ENCODE measurements around the gene SLAMF1.

DNA sequence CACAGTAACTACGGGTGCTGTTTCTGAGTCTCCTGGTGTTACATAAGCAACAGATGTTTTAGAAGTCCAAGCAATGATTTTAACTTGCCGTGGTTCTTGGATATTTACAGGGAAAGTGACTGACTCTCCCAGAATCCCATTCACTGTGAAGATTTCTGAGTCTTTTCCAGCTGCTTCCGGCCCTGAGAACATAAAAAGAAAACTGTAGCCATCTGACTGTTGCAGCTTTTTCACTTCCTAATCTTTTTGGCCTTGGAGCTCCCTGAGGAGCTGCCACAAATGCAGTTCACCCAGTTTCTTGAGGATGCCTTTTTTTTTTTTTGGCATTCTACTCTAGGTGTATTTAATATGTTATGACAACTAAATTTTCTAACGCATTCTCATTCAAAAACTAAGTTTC, 81.3 kb downstream of the SLAMF1 start:
- TF ChIP-seq POLR2A (IDR thresholded peaks at IDR 0.05) = no peak
- TF ChIP-seq, protein P1, sequence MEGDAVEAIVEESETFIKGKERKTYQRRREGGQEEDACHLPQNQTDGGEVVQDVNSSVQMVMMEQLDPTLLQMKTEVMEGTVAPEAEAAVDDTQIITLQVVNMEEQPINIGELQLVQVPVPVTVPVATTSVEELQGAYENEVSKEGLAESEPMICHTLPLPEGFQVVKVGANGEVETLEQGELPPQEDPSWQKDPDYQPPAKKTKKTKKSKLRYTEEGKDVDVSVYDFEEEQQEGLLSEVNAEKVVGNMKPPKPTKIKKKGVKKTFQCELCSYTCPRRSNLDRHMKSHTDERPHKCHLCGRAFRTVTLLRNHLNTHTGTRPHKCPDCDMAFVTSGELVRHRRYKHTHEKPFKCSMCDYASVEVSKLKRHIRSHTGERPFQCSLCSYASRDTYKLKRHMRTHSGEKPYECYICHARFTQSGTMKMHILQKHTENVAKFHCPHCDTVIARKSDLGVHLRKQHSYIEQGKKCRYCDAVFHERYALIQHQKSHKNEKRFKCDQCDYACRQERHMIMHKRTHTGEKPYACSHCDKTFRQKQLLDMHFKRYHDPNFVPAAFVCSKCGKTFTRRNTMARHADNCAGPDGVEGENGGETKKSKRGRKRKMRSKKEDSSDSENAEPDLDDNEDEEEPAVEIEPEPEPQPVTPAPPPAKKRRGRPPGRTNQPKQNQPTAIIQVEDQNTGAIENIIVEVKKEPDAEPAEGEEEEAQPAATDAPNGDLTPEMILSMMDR (IDR thresholded peaks at IDR 0.05) = no peak

Data from lower leg skin (tissue), 3 donors.